Measurements from ENCODE around the gene ST3GAL4. TPM values are rescaled to one million over a fixed set of nuclear protein-coding genes. Genes with fewer than 3 reads are reported as not detected.
A peak's percentile ranks its signal among the peaks of the same experiment; 100 is the strongest.

Gene ST3GAL4
- polyA plus RNA-seq, 1 donor (not counting 4 experiments of a cell fraction or from before 2014, with no cell fraction given) = 24.6 TPM

DNA sequence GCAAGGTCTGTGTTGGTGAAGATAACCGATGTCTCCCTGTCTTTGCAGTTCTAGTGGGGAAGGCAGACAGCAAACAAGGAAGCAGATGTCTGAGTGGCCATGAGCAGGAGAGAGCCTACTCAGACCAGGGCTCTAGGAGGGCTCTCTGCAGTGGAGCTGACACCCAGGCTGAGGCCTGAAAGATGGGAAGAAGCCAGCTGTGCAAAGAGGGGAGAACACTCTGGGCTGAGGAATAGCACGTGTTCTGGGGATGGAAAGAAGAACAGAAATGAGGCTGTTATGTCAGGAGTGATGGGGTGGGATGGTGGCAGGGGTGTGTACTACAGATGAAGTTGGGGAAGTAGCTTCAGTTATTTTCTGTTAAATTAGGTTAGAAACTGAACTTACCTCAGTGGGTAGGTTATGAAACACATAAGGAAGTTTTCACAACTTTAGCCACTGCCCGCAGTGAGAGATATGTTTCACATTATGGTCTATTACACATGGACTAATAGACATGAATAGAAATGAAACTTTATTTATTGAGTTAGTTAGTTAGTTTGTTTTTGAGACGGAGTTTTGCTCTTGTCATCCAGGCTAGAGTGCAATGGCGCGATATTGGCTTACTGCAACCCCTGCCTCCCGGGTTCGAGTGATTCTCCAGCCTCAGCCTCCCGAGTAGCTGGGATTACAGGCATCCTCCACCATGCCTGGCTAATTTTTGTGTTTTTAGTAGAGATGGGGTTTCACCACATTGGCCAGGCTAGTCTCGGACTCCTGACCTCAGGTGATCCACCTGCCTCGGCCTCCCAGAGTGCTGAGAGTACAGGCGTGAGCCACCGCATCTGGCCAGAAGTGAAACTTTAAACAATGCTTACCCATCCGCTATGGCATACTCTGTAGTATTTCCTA lies 43.8 kb upstream of the ST3GAL4 start:
- H4K20me1 ChIP-seq (ENCODE audit: control insufficient read depth, extremely low read depth, insufficient read depth, low read length) = no peaks in the 10 kb centered on the region
- TF ChIP-seq, protein P1, sequence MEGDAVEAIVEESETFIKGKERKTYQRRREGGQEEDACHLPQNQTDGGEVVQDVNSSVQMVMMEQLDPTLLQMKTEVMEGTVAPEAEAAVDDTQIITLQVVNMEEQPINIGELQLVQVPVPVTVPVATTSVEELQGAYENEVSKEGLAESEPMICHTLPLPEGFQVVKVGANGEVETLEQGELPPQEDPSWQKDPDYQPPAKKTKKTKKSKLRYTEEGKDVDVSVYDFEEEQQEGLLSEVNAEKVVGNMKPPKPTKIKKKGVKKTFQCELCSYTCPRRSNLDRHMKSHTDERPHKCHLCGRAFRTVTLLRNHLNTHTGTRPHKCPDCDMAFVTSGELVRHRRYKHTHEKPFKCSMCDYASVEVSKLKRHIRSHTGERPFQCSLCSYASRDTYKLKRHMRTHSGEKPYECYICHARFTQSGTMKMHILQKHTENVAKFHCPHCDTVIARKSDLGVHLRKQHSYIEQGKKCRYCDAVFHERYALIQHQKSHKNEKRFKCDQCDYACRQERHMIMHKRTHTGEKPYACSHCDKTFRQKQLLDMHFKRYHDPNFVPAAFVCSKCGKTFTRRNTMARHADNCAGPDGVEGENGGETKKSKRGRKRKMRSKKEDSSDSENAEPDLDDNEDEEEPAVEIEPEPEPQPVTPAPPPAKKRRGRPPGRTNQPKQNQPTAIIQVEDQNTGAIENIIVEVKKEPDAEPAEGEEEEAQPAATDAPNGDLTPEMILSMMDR (optimal IDR thresholded peaks at IDR 0.05 in 1 of 3, IDR thresholded peaks at IDR 0.05 in 1 of 3, conservative IDR thresholded peaks at IDR 0.05 in 1 of 3; ENCODE audit: extremely low read depth in 1 of 3, insufficient read depth in 2 of 3, low read length in 3 of 3) = no peak
- TF ChIP-seq EZH2 (IDR thresholded peaks at IDR 0.05; ENCODE audit: low read length) = no peak
- H3K9ac ChIP-seq (ENCODE audit: control insufficient read depth, extremely low read depth, insufficient read depth, low read length) = no peak overlapping the region
- H3K79me2 ChIP-seq (ENCODE audit: control insufficient read depth, insufficient read depth, low read length) = peaks cover under 1% of the 10 kb centered on the region
- no peak overlapping the region for H3K27ac ChIP-seq (ENCODE audit: control insufficient read depth, insufficient read depth, low read length)
- no peaks in the 10 kb centered on the region for H3K9me3 ChIP-seq (ENCODE audit: control insufficient read depth, low read depth, low read length)
- no peak overlapping the region for H3K4me2 ChIP-seq (ENCODE audit: control insufficient read depth, extremely low read depth, insufficient read depth, low read depth, low read length)
- DNase-seq (ENCODE audit: low read depth, low spot score) = no peak
- H3K9me1 ChIP-seq (ENCODE audit: control insufficient read depth, extremely low read depth, insufficient read depth, low read length) = no peaks in the 10 kb centered on the region
- no peaks in the 10 kb centered on the region for H3K27me3 ChIP-seq (ENCODE audit: control insufficient read depth, extremely low read depth, insufficient read depth, low read length)
- H3K4me1 ChIP-seq (ENCODE audit: control insufficient read depth, extremely low read depth, insufficient read depth, low read length) = peaks cover 26% of the 10 kb centered on the region
- no peak overlapping the region for H3K4me3 ChIP-seq (ENCODE audit: control insufficient read depth in 2 of 3, extremely low read depth in 1 of 3, insufficient read depth in 2 of 3, low read depth in 1 of 3, low read length in 3 of 3)
- no peak overlapping the region for H2AFZ ChIP-seq (ENCODE audit: control insufficient read depth, low read length)
- H3K36me3 ChIP-seq (ENCODE audit: control insufficient read depth in 2 of 2, extremely low read depth in 1 of 2, insufficient read depth in 2 of 2, low read length in 2 of 2) = no peaks in the 10 kb centered on the region
- FAIRE-seq = no peak
- dilution Hi-C loops (cut with MboI; ENCODE audit: extremely low pct_ligation_motif_present, low sequenced_read_pairs) = no loop called here

DNA sequence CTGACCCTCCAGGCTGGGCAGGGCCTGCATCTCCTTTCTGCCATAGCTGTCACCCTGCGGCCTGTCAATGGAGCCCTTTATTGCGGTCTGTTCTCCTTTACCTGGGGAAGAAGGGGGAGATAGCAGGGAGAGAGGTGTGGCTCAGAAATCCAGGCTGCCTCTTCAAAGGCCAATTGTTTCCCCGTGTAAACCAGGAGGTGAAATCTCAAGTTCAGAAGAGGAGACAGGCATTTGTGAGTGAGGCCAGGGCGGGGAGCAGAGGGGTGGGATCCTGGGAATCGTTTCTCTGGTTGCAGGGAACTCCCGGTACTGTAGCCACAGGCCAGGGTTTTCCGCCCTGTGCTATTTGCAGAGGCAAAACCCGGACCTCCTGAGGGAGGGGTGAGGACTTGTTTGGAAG lies 42.5 kb upstream of the ST3GAL4 start:
- Histone ChIP-seq H2AFZ (ENCODE audit: control insufficient read depth, low read length) (peak overlapping the region; percentile 32), H3K9me3 (ENCODE audit: control insufficient read depth, low read depth, low read length) (no peaks in the 10 kb centered on the region), H4K20me1 (ENCODE audit: control insufficient read depth, extremely low read depth, insufficient read depth, low read length) (no peaks in the 10 kb centered on the region), H3K4me3 (ENCODE audit: control insufficient read depth in 2 of 3, extremely low read depth in 1 of 3, insufficient read depth in 2 of 3, low read depth in 1 of 3, low read length in 3 of 3) (no peak overlapping the region), H3K36me3 (ENCODE audit: control insufficient read depth in 2 of 2, extremely low read depth in 1 of 2, insufficient read depth in 2 of 2, low read length in 2 of 2) (no peaks in the 10 kb centered on the region), H3K79me2 (ENCODE audit: control insufficient read depth, insufficient read depth, low read length) (no peaks in the 10 kb centered on the region), H3K4me1 (ENCODE audit: control insufficient read depth, extremely low read depth, insufficient read depth, low read length) (peaks cover 31% of the 10 kb centered on the region), H3K4me2 (ENCODE audit: control insufficient read depth, extremely low read depth, insufficient read depth, low read depth, low read length) (peak overlapping the region; percentile 7), H3K27ac (ENCODE audit: control insufficient read depth, insufficient read depth, low read length) (peak overlapping the region; percentile 25), H3K9ac (ENCODE audit: control insufficient read depth, extremely low read depth, insufficient read depth, low read length) (no peak overlapping the region), H3K27me3 (ENCODE audit: control insufficient read depth, extremely low read depth, insufficient read depth, low read length) (no peaks in the 10 kb centered on the region), H3K9me1 (ENCODE audit: control insufficient read depth, extremely low read depth, insufficient read depth, low read length) (no peaks in the 10 kb centered on the region)
- dilution Hi-C loops (cut with MboI; ENCODE audit: extremely low pct_ligation_motif_present, low sequenced_read_pairs) = no loop called here
- no peak for FAIRE-seq
- TF ChIP-seq, protein P1 (optimal IDR thresholded peaks at IDR 0.05 in 1 of 3, IDR thresholded peaks at IDR 0.05 in 1 of 3, conservative IDR thresholded peaks at IDR 0.05 in 1 of 3; ENCODE audit: extremely low read depth in 1 of 3, insufficient read depth in 2 of 3, low read length in 3 of 3) = no peak
- no peak for TF ChIP-seq EZH2 (IDR thresholded peaks at IDR 0.05; ENCODE audit: low read length)
- no peak for DNase-seq (ENCODE audit: low read depth, low spot score)
